Heart left ventricle (tissue), 16 donors: ENCODE data around the gene MAT1A. TPM values are rescaled to one million over a fixed set of nuclear protein-coding genes. Genes with fewer than 3 reads are reported as not detected.
"Not testable (repeated sequence)": the region's sequence is repeated elsewhere in the genome, so short reads cannot be mapped to it uniquely, and the experiment has no call there.

Source experiments
- ATAC-seq, 4 donors: fragments of 200-7000 bp; cut with Tn5 transposase; one replicate each; pipeline ENCODE4 v1.9.1; 2020 to 2022; ENCODE audit warnings: moderate library complexity in 4 of 4, mild to moderate bottlenecking in 3 of 4, moderate number of reproducible peaks in 1 of 4
- DNase-seq, 5 donors: peaks; one replicate each; pipeline ENCODE4 v3.0.0-alpha.2; 2020
- H3K27ac ChIP-seq, 12 donors: fragments of 200-600 bp; sonication (generic) in 4 of 12; one replicate each; pipeline versions ENCODE4 v1.5.0 to v1.8.0; 2016 to 2022; ENCODE audit warnings: mild to moderate bottlenecking in 2 of 12
- H3K27me3 ChIP-seq, 9 donors: fragments of 200-600 bp; sonication (generic) in 2 of 9; one replicate each; pipeline versions ENCODE4 v1.5.1 to v1.8.0; 2016 to 2022; ENCODE audit warnings: mild to moderate bottlenecking in 3 of 9
- H3K36me3 ChIP-seq, 9 donors: fragments of 200-600 bp; sonication (generic) in 2 of 9; one replicate each; pipeline versions ENCODE4 v1.5.0 to v1.8.0; 2018 to 2022; ENCODE audit warnings: mild to moderate bottlenecking in 2 of 9
- H3K4me1 ChIP-seq, 12 donors: fragments of 200-600 bp; sonication (generic) in 4 of 12; one replicate each; pipeline versions ENCODE4 v1.5.0 to v1.8.0; 2016 to 2022; ENCODE audit warnings: mild to moderate bottlenecking in 3 of 12
- H3K4me3 ChIP-seq, 12 donors: fragments of 200-600 bp; sonication (generic) in 4 of 12; one replicate each; pipeline versions ENCODE4 v1.5.0 to v1.8.0; 2017 to 2022; ENCODE audit warnings: mild to moderate bottlenecking in 9 of 12, moderate library complexity in 4 of 12
- H3K9me3 ChIP-seq, 12 donors: fragments of 200-600 bp; sonication (generic) in 4 of 12; one replicate each; pipeline versions ENCODE4 v1.5.0 to v1.8.0; 2016 to 2022; ENCODE audit warnings: mild to moderate bottlenecking in 1 of 12
- POLR2A ChIP-seq, 2 donors: fragments of 450-650 bp; IDR thresholded peaks; one replicate each; pipeline ENCODE4 v1.6.1; 2017; ENCODE audit warnings: antibody characterized with exemption in 2 of 2, mild to moderate bottlenecking in 2 of 2, moderate library complexity in 2 of 2
- WGBS, 4 donors: extraction: QIAGEN DNeasy Blood & Tissue Kit in 2 of 4; methylation state at CpG; one replicate each; pipeline versions ENCODE4 v1.1.5 to v1.1.7; 2013 to 2018; 5-methylcytosine and 5-hydroxymethylcytosine counted together
- intact Hi-C, 10 donors: fragments of 100-400 bp; cut with DNase I; formaldehyde crosslinking; loops; one replicate each; pipeline versions ENCODE4 v1.11.1 to v1.14.2; 2022
- polyA plus RNA-seq, 2 donors: library from polyadenylated mRNA; stranded (reverse); fragments of 200-250 nt; gene quantifications; one replicate each; pipeline ENCODE4 v1.2.3, GENCODE V29; 2013
- total RNA-seq, 9 donors: library from RNA; depleted of rRNA in 2 of 9; stranded (reverse); fragments of >200 nt in 2 of 9; fragmentation: NEBNext Ultra II Directional in 3 of 9; extraction: Animal tissue kit (Norgen Biotek cat#: 25700) in 3 of 9; gene quantifications; one replicate each; pipeline versions ENCODE4 v1.1.0 to v1.2.4, GENCODE V29; 2016 to 2023
- TF ChIP-seq, protein P1 (sequence below), 12 donors: fragments of 200-600 bp; sonication (generic) in 4 of 12; IDR thresholded peaks; one replicate each; pipeline versions ENCODE4 v1.5.0 to v1.8.0; 2018 to 2022; ENCODE audit warnings: antibody characterized with exemption in 12 of 12, mild to moderate bottlenecking in 5 of 12
- donor health status: ischemic (EF 13 %, LVEDD 7.1; RV severe dilation, severe dysfunction).
- donor health status: healthy with polysubstance abuse.
- donor health status: DM: no; HTN: yes; CAD: no.
- donor health status: DM: no; HTN: no; CAD: no.
- donor health status: ischemic (EF 25% LVEDD 6.9; RV normal size, moderate dysfunction).
- donor health status: ischemic (EF 25% LVEDD 5.7; RV mildly dilated, moderate dysfunction).
- donor health status: healthy.
- donor health status: DM: yes; HTN: yes; CAD: no.
- donor health status: ischemic (EF 35%, LVEDD 5.7; RV mildly dilated, moderate dysfunction).
- donor health status: nonischemic (EF 11% LVEDD 7.7; RV severe dilation, severe dysfunction).
- donor health status: DM: yes; HTN: yes; CAD: no.
- donor health status: PGD.
- donor health status: ischemic (EF 29% LVEDD 5.4; RV normal size, mild dysfunction).
- donor health status: nonischemic (EF 23%, LVEDD 6.1; RV moderate dilation, normal function).

The MAT1A gene
- total and polyA plus RNA-seq, 11 donors = 0.07 to 1.1 (median 0.46) TPM; not detected in 7

DNA sequence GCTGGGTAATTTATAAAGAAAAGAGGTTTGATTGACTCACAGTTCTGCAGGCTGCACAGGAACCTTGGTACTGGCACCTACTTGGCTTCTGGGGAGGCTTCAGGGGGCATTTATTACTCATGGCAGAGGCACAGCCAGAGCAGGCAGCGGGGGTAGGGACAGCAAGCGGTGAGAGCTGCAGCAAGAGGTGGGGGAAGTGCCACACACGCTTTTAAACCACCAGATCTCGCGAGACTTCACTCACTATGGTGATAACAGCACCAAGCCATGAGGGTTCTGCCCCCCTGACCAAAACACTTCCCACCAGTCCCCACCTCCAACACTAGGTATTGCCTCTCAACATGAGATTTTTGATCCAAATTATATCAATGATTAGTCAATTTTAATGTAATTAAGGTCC lies 24.1 kb upstream of the MAT1A start:
- Histone ChIP-seq H3K27me3 (peaks cover 0 to 6% (median 0%) of the 10 kb centered on the region in 9 donors), H3K9me3 (peaks cover 0 to 13% (median 0%) of the 10 kb centered on the region in 12 donors), H3K36me3 (no peaks in the 10 kb centered on the region), H3K27ac (no peak overlapping the region), H3K4me3 (no peak overlapping the region), H3K4me1 (no peaks in the 10 kb centered on the region)
- DNase-seq (no peak), ATAC-seq (no peak)
- TF ChIP-seq, protein P1, sequence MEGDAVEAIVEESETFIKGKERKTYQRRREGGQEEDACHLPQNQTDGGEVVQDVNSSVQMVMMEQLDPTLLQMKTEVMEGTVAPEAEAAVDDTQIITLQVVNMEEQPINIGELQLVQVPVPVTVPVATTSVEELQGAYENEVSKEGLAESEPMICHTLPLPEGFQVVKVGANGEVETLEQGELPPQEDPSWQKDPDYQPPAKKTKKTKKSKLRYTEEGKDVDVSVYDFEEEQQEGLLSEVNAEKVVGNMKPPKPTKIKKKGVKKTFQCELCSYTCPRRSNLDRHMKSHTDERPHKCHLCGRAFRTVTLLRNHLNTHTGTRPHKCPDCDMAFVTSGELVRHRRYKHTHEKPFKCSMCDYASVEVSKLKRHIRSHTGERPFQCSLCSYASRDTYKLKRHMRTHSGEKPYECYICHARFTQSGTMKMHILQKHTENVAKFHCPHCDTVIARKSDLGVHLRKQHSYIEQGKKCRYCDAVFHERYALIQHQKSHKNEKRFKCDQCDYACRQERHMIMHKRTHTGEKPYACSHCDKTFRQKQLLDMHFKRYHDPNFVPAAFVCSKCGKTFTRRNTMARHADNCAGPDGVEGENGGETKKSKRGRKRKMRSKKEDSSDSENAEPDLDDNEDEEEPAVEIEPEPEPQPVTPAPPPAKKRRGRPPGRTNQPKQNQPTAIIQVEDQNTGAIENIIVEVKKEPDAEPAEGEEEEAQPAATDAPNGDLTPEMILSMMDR (IDR thresholded peaks at IDR 0.05) = no peak
- no peak for TF ChIP-seq POLR2A (IDR thresholded peaks at IDR 0.05)
- WGBS, 4 donors = 65 to 89% (median 78%) methylated on average over 5 of the region's 5 CpGs
- intact Hi-C loops = no loop called here

DNA sequence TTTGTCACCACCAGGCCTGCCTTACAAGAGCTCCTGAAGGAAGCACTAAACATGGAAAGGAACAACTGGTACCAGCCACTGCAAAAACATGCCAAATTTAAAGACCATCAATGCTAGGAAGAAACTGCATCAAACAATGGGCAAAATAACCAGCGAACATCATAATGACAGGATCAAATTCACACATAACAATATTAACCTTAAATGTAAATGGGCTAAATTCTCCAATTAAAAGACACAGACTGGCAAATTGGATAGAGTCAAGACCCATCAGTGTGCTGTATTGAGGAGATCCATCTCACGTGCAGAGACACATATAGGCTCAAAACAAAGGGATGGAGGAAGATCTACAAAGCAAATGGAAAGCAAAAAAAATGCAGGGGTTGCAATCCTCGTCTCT lies 16.5 kb upstream of the MAT1A start:
- WGBS, 4 donors = 71 to 83% (median 80%) methylated on average over 3 of the region's 3 CpGs

DNA sequence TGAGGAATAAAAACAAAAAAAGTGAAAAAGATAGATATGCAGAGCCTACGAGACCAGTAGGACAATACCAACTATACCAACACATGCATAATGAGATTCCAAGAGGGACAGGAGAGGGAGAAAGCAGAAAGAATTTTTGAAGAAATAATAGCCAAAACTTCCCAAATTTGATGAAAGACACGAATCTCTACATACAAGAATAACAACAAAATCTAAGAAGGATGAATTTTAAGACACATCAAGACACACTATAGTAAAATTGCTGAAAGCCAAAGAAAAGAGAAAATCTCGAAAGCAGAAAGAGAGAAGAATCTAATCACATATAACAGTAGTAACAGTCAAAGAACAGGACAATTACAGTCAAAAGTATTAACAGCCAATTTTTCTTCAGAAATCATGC lies 7.5 kb upstream of the MAT1A start:
- no peaks in the 10 kb centered on the region for H3K4me1 ChIP-seq
- WGBS, 4 donors = 77 to 86% (median 79%) methylated on average over 3 of the region's 3 CpGs
- ATAC-seq (no peak), DNase-seq (no peak)
- intact Hi-C loops = no loop called here
- H3K27me3 ChIP-seq = no peaks in the 10 kb centered on the region
- no peak overlapping the region for H3K27ac ChIP-seq
- H3K36me3 ChIP-seq = no peaks in the 10 kb centered on the region
- TF ChIP-seq POLR2A (IDR thresholded peaks at IDR 0.05) = no peak
- TF ChIP-seq, protein P1 (IDR thresholded peaks at IDR 0.05) = no peak
- peaks cover 0 to 35% (median 8%) of the 10 kb centered on the region in 12 donors for H3K9me3 ChIP-seq
- H3K4me3 ChIP-seq = no peak overlapping the region

More for the DNA sequence above, 16.5 kb upstream of the MAT1A start:
- ATAC-seq, intact Hi-C loops, H3K27me3 ChIP-seq, H3K4me3 ChIP-seq, DNase-seq, H3K4me1 ChIP-seq, H3K27ac ChIP-seq, H3K36me3 ChIP-seq: not testable (repeated sequence)
- H3K9me3 ChIP-seq = peaks cover 0 to 17% (median 0%) of the 10 kb centered on the region in 12 donors

DNA sequence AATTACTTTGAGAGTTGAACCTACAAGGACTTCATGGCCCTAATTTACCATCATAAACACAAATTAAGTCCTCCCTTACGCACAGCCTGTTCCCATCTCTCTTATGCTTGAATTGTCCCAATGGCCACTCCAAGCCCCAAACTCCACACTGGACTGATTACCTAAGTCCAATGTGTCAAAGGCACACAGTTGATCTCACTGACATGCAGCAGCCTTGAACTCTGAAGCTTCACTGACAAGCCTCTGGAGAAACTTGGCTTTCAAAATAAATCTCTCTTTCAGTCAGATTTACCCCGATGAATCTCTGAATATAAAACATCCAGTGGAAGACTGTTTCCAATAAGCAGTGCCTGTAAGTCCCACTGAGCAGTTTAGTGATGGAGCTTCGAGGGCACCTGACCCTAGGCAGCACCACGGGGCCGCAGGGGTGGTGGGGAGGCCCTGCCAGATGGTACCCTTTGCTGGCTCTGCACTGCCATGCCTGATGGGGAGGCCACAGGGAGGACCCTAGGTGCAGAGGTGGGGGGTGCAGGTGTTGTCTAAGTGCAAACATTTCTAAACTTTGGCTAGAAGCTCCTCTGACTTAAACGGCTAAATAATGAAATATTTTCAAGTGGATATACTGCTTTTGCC lies 3.3 kb upstream of the MAT1A start:
- H3K27me3 ChIP-seq = peaks cover 0 to 12% (median 0%) of the 10 kb centered on the region in 9 donors
- DNase-seq (no peak), ATAC-seq (no peak)
- H3K27ac ChIP-seq = no peak overlapping the region
- TF ChIP-seq POLR2A (IDR thresholded peaks at IDR 0.05) = no peak
- TF ChIP-seq, protein P1 (IDR thresholded peaks at IDR 0.05) = no peak
- peaks cover 0 to 14% (median 2%) of the 10 kb centered on the region in 12 donors for H3K9me3 ChIP-seq
- H3K4me3 ChIP-seq = no peak overlapping the region
- intact Hi-C loops = no loop called here
- WGBS, 4 donors = 89 to 95% (median 91%) methylated on average over 6 of the region's 6 CpGs
- H3K4me1 ChIP-seq = no peaks in the 10 kb centered on the region
- no peaks in the 10 kb centered on the region for H3K36me3 ChIP-seq
